ENCODE results near the gene ERVV-1.

ERVV-1 gene

GRCh38 chr19:53034054-53034453 is 20.3 kb downstream of the ERVV-1 start:
- DNase-seq, result no peak

- no peak for DNase-seq
Observed at GRCh38 chr19:53034948-53035675, 21.4 kb downstream of the ERVV-1 start.

GRCh38 chr19:53037101-53038097 is 23.7 kb downstream of the ERVV-1 start:
- DNase-seq, result peak; percentile 3

- DNase-seq, result no peak
Observed at GRCh38 chr19:53041366-53041765, 27.6 kb downstream of the ERVV-1 start.

DNA sequence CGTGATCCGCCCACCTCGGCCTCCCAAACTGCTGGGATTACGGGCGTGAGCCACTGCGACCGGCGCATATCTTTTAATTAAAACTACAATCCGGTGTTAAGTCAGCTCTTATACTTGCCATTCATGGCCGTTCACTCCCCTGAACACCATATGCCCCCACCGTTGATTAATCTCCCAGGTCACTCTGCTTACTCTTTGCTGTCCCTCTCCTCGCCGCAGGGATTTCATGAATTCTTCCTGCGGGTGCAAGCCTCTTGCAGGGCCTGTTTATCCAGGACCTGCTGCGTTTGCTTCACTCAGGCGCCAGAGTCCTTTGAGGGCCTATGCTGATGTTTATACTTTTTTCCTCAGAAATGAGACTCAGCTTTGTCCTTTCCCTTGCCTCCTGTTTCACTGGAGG is 31.8 kb downstream of the ERVV-1 start:
- DNase-seq, result no peak

DNA sequence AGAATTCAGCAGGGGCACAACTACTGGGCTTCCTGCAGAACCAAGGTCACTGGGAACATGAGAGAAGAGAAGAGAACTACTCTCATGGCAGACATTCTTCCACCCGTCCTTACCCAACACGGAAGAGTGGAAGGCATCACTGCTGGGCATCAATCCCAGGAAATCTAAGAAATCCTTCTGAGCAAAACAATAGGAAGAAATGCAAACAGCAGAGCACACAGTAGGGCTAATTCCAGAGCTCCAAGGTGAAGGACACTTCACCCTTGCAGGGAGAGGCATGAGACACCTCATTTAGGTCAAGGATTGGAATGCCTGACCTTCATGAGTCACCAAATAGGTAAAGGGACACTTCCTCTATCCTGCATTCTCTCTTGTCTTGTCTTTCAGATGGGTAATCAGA is 33.7 kb downstream of the ERVV-1 start:
- no peak for DNase-seq

GRCh38 chr19:53055117-53055516 is 41.4 kb downstream of the ERVV-1 start:
- no peak for DNase-seq

DNA sequence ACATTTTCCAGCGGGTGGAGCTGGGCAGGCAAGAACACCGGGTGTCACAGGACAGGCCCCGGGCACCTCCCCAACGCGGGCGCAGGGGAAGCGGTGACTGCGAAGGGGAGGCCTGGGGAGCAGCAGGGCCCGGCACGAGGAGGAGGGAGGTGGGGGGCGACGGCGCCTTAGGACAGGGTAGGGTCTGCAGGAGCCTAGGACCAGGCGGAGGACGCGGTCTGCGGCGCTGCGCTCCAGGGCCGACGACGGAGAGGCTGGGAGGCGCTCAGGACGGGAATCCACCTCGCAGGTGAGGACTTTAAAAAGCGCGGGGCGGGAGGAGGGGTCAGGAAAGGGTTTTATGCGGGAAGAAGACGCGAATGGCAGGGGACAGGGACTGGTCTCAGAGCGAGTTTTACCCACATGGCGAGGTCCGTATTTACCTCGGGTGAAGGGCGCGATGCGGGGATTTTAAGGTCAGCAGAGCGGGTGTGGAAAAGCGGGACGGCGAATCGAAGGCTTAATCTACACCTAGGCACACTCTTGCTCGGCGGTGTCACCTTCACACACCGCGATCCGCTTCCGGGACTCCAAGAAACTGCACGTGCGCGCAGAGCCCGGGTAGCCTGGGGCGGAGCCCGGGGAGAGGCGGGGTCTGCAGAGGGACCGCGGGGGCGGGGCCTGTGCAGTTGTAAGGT is 44.3 kb downstream of the ERVV-1 start:
- no peak for DNase-seq

Data from suppressor macrophage treated with lipopolysaccharide for 4 hours (primary cell).